Keratinocyte (primary cell): Measurements from ENCODE around the gene FARSB.

Experiments used
- CTCF ChIP-seq, 3 experiments: IDR thresholded peaks in 1 of 3; conservative IDR thresholded peaks in 1 of 3; optimal IDR thresholded peaks in 1 of 3; 2 replicates in 2 of 3; 3 replicates in 1 of 3; pipeline versions ENCODE3 to v1.5.1; 2011; ENCODE audit warnings: low read length in 3 of 3, mild to moderate bottlenecking in 3 of 3, moderate library complexity in 2 of 3, control low read depth in 1 of 3, inconsistent platforms in 1 of 3; ENCODE audit not compliant: insufficient read depth in 2 of 3; ENCODE audit errors: extremely low read depth in 1 of 3
- EZH2 ChIP-seq: IDR thresholded peaks from one replicate; pipeline ENCODE4 v1.6.1; 2012; ENCODE audit warnings: inconsistent platforms, mild to moderate bottlenecking, low read length, moderate library complexity

- TF ChIP-seq CTCF (optimal IDR thresholded peaks at IDR 0.05 in 1 of 3, IDR thresholded peaks at IDR 0.05 in 1 of 3, conservative IDR thresholded peaks at IDR 0.05 in 1 of 3; ENCODE audit: extremely low read depth in 1 of 3, insufficient read depth in 2 of 3, low read length in 3 of 3), result no peak
- TF ChIP-seq EZH2, result no peak
Observed at GRCh38 chr2:222701721-222702131, 45.8 kb upstream of the FARSB start.
